PC-3 (cell line): ENCODE results near the gene STRN. TPM values are rescaled to one million over a fixed set of nuclear protein-coding genes. Genes with fewer than 3 reads are reported as not detected.

Experiments used
- ATAC-seq: fragments of 200-7000 bp; cut with Tn5 transposase; 2 replicates; pipeline ENCODE4 v1.9.1; 2020; ENCODE audit warnings: mild to moderate bottlenecking, moderate library complexity
- BruUV-seq: library from RNA; stranded (reverse); fragments of 400-500 nt; replicated peaks from 2 replicates; lab custom pipeline; 2021; lab: Mats Ljungman, UMichigan
- CTCF ChIA-PET: fragments of 300-600 bp; sonication (Branson Sonifier 250); formaldehyde crosslinking; loops from one replicate; lab custom pipeline; 2022; ENCODE audit warnings: antibody characterized with exemption; lab: Charles Lee
- POLR2A ChIA-PET: fragments of 300-600 bp; sonication (Branson Sonifier 250); formaldehyde crosslinking; loops from one replicate; lab custom pipeline; 2022; ENCODE audit warnings: antibody characterized with exemption; ENCODE audit not compliant: unreplicated experiment; lab: Charles Lee
- DNase-seq: peaks from one replicate; pipeline ENCODE4 v3.0.0-alpha.2; 2015
- H2AFZ ChIP-seq: fragments of 300-600 bp; sonication (generic); 2 replicates; pipeline ENCODE4 v1.6.0; 2016; ENCODE audit warnings: antibody characterized with exemption, low read length
- H3F3A ChIP-seq: fragments of 300-600 bp; sonication (generic); one replicate; pipeline ENCODE4 v1.6.0; 2017; ENCODE audit warnings: antibody characterized with exemption, low read length, control low read depth, mild to moderate bottlenecking; ENCODE audit not compliant: unreplicated experiment
- H3K27ac ChIP-seq: fragments of 300-600 bp; sonication (generic); 2 replicates; pipeline ENCODE4 v1.5.1; 2016; ENCODE audit warnings: mild to moderate bottlenecking, low read length
- H3K27me3 ChIP-seq: fragments of 300-600 bp; sonication (generic); 2 replicates; pipeline ENCODE4 v1.6.1; 2016; ENCODE audit warnings: low read length, mixed read lengths
- H3K36me3 ChIP-seq: fragments of 300-600 bp; sonication (generic); 2 replicates; pipeline ENCODE4 v1.6.1; 2016; ENCODE audit warnings: low read depth, mixed run types, low read length, mixed read lengths
- H3K4me1 ChIP-seq: fragments of 300-600 bp; sonication (generic); 2 replicates; pipeline ENCODE4 v1.5.1; 2016; ENCODE audit warnings: low read length; ENCODE audit not compliant: insufficient read depth
- H3K4me2 ChIP-seq: fragments of 300-600 bp; sonication (generic); 2 replicates; pipeline ENCODE4 v1.6.0; 2016; ENCODE audit warnings: low read length
- H3K4me3 ChIP-seq: fragments of 300-600 bp; sonication (generic); 2 replicates; pipeline ENCODE4 v1.5.1; 2016; ENCODE audit warnings: mild to moderate bottlenecking, low read length, mixed read lengths
- H3K79me2 ChIP-seq: fragments of 300-600 bp; sonication (generic); 2 replicates; pipeline ENCODE4 v1.6.1; 2017; ENCODE audit warnings: low read length, mixed read lengths
- H3K9ac ChIP-seq: fragments of 300-600 bp; sonication (generic); 2 replicates; pipeline ENCODE4 v1.6.0; 2016; ENCODE audit warnings: mild to moderate bottlenecking, low read length
- H3K9me2 ChIP-seq: fragments of 300-600 bp; sonication (generic); replicated peaks from 2 replicates; pipeline ENCODE4 v1.6.1; 2016; ENCODE audit warnings: mixed run types, low read length, mixed read lengths
- H3K9me3 ChIP-seq: fragments of 300-600 bp; sonication (generic); 2 replicates; pipeline ENCODE4 v1.6.1; 2016; ENCODE audit warnings: low read length, mixed read lengths
- H4K20me1 ChIP-seq: fragments of 300-600 bp; sonication (generic); 2 replicates; pipeline ENCODE4 v1.6.1; 2016; ENCODE audit warnings: low read length, mixed read lengths
- EZH2 ChIP-seq: fragments of 300-600 bp; sonication (generic); IDR thresholded peaks from one replicate; pipeline ENCODE4 v1.6.1; 2017; ENCODE audit warnings: antibody characterized with exemption, mild to moderate bottlenecking, low read length; ENCODE audit not compliant: unreplicated experiment
- EZH2phosphoT487 ChIP-seq: fragments of 300-600 bp; sonication (generic); IDR thresholded peaks from 2 replicates; pipeline ENCODE4 v1.6.1; 2018; ENCODE audit warnings: mild to moderate bottlenecking, antibody characterized with exemption, low read length, borderline replicate concordance
- intact Hi-C: fragments of 100-400 bp; cut with micrococcal nuclease; formaldehyde crosslinking; loops from 2 replicates; pipeline ENCODE4 v1.9.0; 2023
- total RNA-seq: library from RNA; depleted of rRNA; stranded (reverse); fragments of >200 nt; gene quantifications from 2 replicates; pipeline ENCODE4 v1.2.3, GENCODE V29; 2014
- TF ChIP-seq, protein P1 (sequence below): fragments of 300-600 bp; sonication (generic); conservative IDR thresholded peaks from 2 replicates; pipeline ENCODE4 v1.5.1; 2017; ENCODE audit warnings: antibody characterized with exemption, low read depth, mild to moderate bottlenecking, low read length

STRN gene
- total RNA-seq, 1 experiment from 2014 or later: 12.9 TPM

DNA sequence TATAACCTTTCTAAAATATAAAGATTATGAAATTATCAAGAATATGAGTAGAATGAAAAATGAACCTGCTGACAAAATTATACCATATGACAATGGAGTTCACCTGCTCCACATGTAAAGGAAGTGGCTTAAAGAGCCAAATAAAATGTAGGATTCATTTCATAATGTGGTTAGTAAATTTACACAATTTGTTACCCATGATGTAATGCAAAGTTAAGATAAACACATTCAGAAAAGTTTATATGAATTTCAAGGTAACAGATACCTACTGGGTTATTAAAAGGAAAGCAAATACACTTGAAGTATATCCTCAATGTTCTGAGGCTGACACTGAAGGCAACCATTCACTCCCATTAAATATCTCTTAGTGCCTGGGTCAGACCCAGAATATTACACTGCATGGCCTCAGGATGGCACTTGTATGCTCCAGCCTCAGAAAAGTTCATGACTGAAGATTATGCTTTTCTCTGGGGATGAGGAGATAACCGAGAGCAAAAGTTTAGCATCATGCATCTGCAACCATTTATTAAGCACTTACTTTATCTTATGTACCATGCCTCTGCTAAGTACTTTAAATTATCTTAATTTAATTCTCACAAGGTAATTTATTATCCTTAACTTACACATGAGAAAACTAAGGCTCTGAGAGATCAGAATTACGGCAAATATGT, 6.2 kb downstream of the STRN start:
- no peak for TF ChIP-seq EZH2phosphoT487
- TF ChIP-seq, protein P1, sequence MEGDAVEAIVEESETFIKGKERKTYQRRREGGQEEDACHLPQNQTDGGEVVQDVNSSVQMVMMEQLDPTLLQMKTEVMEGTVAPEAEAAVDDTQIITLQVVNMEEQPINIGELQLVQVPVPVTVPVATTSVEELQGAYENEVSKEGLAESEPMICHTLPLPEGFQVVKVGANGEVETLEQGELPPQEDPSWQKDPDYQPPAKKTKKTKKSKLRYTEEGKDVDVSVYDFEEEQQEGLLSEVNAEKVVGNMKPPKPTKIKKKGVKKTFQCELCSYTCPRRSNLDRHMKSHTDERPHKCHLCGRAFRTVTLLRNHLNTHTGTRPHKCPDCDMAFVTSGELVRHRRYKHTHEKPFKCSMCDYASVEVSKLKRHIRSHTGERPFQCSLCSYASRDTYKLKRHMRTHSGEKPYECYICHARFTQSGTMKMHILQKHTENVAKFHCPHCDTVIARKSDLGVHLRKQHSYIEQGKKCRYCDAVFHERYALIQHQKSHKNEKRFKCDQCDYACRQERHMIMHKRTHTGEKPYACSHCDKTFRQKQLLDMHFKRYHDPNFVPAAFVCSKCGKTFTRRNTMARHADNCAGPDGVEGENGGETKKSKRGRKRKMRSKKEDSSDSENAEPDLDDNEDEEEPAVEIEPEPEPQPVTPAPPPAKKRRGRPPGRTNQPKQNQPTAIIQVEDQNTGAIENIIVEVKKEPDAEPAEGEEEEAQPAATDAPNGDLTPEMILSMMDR: no peak
- no peak for TF ChIP-seq EZH2
- no peak overlapping the region for H3K9ac ChIP-seq
- no peak overlapping the region for H2AFZ ChIP-seq
- no peaks in the 10 kb centered on the region for H3K27me3 ChIP-seq
- H3K27ac ChIP-seq: no peak overlapping the region
- peaks cover 90% of the 10 kb centered on the region for H3K79me2 ChIP-seq
- H3K4me1 ChIP-seq: peaks cover 24% of the 10 kb centered on the region
- no peak overlapping the region for H3K4me3 ChIP-seq
- no peaks in the 10 kb centered on the region for H3F3A ChIP-seq
- BruUV-seq: no TSS peak
- intact Hi-C loops: no loop called here
- H3K36me3 ChIP-seq: no peaks in the 10 kb centered on the region
- DNase-seq: no peak
- POLR2A ChIA-PET: no interaction called here
- H3K9me3 ChIP-seq: no peaks in the 10 kb centered on the region
- no peaks in the 10 kb centered on the region; the same call in 1 of the 2 replicates for H4K20me1 ChIP-seq
- H3K4me2 ChIP-seq: no peak overlapping the region
- CTCF ChIA-PET: no interaction called here
- peak; percentile 77 for ATAC-seq
- H3K9me2 ChIP-seq: no peaks in the 10 kb centered on the region

DNA sequence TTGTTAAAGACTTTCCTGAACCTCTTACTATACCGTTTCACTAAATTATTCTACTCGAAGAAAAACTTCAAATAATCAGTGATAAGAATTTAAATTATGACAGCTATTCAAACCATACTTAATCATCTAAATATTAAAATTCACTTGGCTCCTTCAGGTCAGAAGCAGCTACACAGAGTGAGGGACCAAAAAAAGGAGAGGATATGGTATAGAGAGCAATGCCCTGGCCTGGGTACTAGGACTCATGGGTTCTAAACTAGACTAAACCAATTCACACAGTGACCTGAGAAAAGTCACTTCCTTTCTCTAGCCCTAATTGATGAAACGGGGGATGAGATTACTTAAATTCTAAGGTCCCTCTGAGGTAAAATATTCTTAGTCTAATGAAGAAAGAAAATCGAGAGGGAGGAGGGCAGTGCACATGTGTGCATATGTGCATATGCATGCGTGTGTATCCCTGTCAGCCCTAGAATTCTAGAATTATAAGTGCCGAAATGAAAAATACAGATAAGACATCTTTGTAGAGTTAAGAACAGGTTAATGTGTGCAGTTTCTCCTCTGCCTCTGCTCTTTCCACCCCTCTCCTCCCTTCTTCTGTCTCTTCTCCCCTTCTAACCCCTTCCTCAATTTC, 11.2 kb downstream of the STRN start:
- H3K4me1 ChIP-seq: peaks cover 29% of the 10 kb centered on the region
- intact Hi-C loops: no loop called here
- peaks cover 4% of the 10 kb centered on the region; the same call in 1 of the 2 replicates for H4K20me1 ChIP-seq
- POLR2A ChIA-PET: no interaction called here
- no TSS peak for BruUV-seq
- ATAC-seq (no peak), DNase-seq (no peak)
- peaks cover 66% of the 10 kb centered on the region for H3K79me2 ChIP-seq
- H2AFZ ChIP-seq: no peak overlapping the region
- H3K36me3 ChIP-seq: no peaks in the 10 kb centered on the region
- no peak overlapping the region for H3K27ac ChIP-seq
- H3K9ac ChIP-seq: no peak overlapping the region
- CTCF ChIA-PET: no interaction called here
- no peaks in the 10 kb centered on the region for H3K27me3 ChIP-seq
- no peak overlapping the region for H3K4me3 ChIP-seq
- TF ChIP-seq, protein P1: no peak
- no peak for TF ChIP-seq EZH2phosphoT487
- no peaks in the 10 kb centered on the region for H3K9me2 ChIP-seq
- no peak overlapping the region for H3K4me2 ChIP-seq
- H3F3A ChIP-seq: no peaks in the 10 kb centered on the region
- no peaks in the 10 kb centered on the region for H3K9me3 ChIP-seq

DNA sequence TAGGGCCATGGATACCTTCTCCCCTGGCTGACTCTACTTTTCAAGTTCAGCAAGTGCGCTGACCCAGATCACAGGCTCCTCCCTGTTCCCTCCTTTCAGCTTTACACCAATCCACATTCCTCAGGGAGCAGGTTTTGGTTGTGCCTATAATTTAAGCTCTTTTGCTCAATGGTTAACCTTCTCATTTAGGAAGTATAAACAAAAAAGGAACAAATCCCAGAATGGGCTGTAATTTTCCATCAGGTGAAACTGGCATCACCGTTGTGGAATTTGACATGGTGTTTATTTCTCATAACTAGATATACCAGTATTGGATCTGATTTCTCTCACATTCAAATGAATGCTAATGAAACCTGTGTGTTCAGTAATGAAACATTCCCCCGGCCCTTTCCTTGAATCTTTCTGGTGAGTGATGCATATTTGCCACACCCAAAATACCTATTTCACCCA, 13.6 kb downstream of the STRN start:
- Histone ChIP-seq H3K27me3 (no peaks in the 10 kb centered on the region), H3K27ac (peak overlapping the region; percentile 38), H3K9me2 (no peaks in the 10 kb centered on the region), H3K4me3 (no peak overlapping the region), H3K9me3 (no peaks in the 10 kb centered on the region), H3K79me2 (peaks cover 65% of the 10 kb centered on the region), H3K36me3 (no peaks in the 10 kb centered on the region), H4K20me1 (0 out of 2 replicates have a peak, but pooled peaks cover 4% of the 10 kb centered on the region), H2AFZ (no peak overlapping the region), H3K4me1 (peaks cover 29% of the 10 kb centered on the region), H3K9ac (no peak overlapping the region), H3K4me2 (peak overlapping the region; percentile 42), H3F3A (no peaks in the 10 kb centered on the region)
- ChIA-PET CTCF (no interaction called here), POLR2A (no interaction called here)
- no peak for TF ChIP-seq EZH2phosphoT487
- TF ChIP-seq, protein P1: no peak
- TF ChIP-seq EZH2: no peak
- peak; percentile 83 for DNase-seq
- intact Hi-C loops: no loop called here
- BruUV-seq: no TSS peak
- peak; percentile 52 for ATAC-seq
